ENCODE data around the gene ITGAL.

- TF ChIP-seq TARDBP (IDR thresholded peaks at IDR 0.05) (no peak), FOXK2 (IDR thresholded peaks at IDR 0.05) (no peak), ELF4 (IDR thresholded peaks at IDR 0.05) (no peak), BHLHE40 (IDR thresholded peaks at IDR 0.05; ENCODE audit: borderline replicate concordance) (no peak), NFRKB (IDR thresholded peaks at IDR 0.05) (no peak), L3MBTL2 (conservative IDR thresholded peaks at IDR 0.05) (no peak), SUZ12 (IDR thresholded peaks at IDR 0.05) (no peak), PKNOX1 (IDR thresholded peaks at IDR 0.05) (no peak), ZNF384 (IDR thresholded peaks at IDR 0.05) (no peak), CTBP1 (IDR thresholded peaks at IDR 0.05; ENCODE audit: borderline replicate concordance) (no peak)
Measured at GRCh38 chr16:30481381-30481780, 8.8 kb downstream of the ITGAL start.
